CD4-positive, alpha-beta T cell treated with Interleukin-2 at 100 ng/mL for 4 hours (primary cell): ENCODE measurements around the gene HAUS6.
"Not testable (repeated sequence)": the region's sequence is repeated elsewhere in the genome, so short reads cannot be mapped to it uniquely, and the experiment has no call there.

Experiments
- DNase-seq: peaks from one replicate; pipeline ENCODE4 v3.0.0-alpha.2; 2020; ENCODE audit warnings: low spot score

HAUS6 gene, protein sequence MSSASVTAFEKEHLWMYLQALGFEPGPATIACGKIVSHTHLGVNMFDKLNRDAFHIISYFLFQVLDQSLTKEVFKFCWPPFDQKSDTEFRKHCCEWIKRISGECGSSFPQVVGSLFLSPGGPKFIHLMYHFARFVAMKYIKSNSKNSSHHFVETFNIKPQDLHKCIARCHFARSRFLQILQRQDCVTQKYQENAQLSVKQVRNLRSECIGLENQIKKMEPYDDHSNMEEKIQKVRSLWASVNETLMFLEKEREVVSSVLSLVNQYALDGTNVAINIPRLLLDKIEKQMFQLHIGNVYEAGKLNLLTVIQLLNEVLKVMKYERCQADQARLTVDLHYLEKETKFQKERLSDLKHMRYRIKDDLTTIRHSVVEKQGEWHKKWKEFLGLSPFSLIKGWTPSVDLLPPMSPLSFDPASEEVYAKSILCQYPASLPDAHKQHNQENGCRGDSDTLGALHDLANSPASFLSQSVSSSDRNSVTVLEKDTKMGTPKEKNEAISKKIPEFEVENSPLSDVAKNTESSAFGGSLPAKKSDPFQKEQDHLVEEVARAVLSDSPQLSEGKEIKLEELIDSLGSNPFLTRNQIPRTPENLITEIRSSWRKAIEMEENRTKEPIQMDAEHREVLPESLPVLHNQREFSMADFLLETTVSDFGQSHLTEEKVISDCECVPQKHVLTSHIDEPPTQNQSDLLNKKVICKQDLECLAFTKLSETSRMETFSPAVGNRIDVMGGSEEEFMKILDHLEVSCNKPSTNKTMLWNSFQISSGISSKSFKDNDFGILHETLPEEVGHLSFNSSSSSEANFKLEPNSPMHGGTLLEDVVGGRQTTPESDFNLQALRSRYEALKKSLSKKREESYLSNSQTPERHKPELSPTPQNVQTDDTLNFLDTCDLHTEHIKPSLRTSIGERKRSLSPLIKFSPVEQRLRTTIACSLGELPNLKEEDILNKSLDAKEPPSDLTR

DNA sequence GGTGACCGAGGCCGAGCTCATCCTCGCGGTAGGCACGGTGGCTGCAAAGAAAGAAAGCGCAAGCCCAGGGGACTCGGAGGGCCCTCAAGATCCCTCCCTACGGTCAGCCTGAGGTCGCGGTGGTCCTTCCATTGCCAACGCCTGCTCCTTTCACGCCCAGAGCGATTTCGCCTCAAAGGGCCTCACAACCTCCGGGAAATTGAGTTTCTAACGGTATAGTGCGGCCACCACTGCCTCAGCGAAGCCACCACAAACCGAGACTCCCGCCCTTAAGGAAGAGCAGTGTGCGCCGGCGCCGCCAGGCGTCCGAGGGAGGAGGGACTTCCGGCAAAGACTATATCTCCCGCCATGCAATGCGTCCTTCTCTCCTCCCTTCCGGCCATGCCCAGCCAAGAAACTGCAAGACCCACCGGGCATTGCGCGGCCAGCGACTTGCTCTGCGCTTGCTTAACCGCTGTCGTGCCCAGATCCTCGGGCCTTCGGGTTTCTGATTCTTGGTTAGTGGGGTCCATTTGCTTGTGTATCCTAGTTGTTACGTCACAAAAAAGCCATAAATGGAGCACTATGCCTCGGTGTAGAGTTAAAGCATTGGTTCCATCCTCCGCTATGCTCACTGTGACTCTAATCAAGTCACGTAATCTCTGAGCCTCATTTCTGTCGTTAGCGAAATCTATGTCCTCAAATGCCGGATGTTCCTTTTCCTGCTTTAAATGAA is at the start of gene HAUS6:
HAUS6 (minus strand) TSS at position 274 of the 715 bp plus-strand sequence; CDS start at position 21, 253 bp downstream.
- DNase-seq: peak; percentile 96

DNA sequence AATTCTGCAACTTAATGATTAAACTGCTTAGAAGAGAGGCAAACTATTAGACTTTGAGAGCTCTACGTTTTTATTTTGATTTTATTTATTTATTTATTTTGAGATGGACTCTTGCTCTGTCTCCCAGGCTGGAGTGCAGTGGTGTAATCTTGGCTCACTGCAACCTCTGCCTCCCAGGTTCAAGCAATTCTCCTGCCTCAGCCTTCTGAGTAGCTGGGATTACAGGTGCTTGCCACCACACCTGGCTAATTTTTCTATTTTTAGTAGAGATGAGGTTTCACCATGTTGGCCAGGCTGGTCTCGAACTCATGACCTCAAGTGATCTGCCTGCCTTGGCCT is 49.4 kb upstream of the HAUS6 start:
- DNase-seq: not testable (repeated sequence)

DNA sequence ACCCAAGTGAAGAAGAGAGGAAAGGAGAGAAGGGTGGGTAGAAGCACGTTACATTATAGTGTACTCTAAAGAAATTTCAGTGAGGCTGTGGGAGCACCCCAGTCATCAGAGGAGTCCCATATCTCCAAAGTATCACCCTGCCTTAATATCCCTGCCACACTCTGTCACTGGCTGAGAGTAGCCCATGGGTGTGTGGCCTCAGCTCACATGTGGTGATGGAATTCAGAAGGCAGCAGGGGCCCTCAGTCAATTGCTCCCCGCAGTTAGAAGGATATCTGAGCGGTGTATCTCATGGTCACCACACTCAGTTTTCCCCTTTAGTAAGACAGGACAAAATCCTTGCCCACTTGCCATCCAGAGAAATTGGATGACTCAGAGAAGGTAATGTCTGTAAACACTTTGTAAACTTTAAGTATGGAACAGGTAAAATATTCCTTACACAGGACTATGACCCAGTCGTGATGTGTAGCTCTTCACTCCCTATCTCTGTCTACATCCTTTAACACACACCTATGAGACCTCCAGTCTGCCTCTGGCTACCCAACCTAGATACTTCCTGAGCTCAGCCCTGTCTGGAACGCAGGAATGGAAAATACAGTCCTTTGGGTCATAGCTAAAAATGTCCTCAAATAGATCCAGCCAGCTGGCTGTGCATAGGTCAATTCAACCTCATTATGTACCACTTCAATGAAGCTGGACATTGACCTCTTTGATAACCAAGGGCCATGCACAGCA is 48.9 kb upstream of the HAUS6 start:
- no peak for DNase-seq

DNA sequence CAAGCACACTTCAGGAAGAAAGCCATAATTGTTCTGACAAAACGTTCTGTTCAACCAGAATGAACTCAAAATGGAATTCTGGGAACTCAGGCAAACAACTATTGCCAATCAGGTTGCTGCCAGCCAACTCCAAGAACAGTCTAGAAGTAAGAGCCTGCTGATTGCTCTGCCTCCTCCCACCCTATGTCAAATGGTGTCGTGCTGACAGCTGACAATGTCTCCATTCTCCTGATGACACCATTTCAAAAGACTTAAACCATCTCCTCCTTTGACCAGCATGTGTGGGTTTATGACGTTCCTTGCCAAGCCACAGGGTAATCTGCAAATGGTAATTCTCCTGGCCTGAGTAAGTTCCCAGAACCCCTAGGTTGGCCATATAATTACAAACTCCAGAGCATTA is 46.5 kb upstream of the HAUS6 start:
- no peak for DNase-seq

DNA sequence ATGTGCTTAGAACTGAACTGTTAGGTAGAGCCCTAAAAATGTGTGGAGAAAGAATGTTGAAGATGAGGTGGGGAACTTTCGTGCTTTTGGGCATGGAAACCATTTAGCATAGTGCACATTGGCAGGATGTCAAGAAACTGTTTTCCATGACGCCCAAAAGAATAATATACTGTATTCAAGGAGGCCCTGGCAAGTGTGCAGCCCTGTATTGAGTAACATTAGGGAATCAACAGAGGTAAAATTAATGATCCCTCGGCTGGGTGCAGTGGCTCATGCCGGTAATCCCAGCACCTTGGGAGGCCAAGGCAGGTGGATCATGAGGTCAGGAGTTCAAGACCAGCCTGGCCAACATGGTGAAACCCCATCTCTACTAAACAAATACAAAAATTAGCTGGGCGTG is 45.5 kb upstream of the HAUS6 start:
- no peak for DNase-seq

DNA sequence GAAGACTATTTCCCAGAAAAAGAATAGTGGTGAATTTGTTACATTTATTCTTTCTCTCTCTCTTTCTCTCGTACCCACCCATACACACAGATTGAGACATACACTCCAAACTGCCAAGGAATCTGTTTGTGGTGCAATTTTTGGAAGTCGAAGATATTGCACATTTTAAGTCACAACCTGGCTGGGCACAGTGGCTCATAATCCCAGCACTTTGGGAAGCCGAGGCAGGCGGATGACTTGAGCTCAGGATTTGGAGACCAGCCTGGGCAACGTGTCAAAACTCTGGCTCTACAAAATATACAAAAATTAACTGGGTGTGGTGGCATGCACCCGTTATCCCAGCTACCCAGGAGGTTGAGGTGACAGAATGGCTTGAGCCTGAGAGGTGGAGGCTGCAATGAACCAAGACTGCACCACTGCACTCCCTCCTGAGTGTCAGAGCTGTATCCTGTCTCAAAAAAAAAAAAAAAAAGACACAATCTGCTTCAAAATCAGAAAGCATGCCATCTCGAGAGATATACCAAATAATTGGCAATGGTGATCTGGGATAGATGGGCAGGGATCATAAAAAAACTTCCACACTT is 43.8 kb upstream of the HAUS6 start:
- DNase-seq: no peak

DNA sequence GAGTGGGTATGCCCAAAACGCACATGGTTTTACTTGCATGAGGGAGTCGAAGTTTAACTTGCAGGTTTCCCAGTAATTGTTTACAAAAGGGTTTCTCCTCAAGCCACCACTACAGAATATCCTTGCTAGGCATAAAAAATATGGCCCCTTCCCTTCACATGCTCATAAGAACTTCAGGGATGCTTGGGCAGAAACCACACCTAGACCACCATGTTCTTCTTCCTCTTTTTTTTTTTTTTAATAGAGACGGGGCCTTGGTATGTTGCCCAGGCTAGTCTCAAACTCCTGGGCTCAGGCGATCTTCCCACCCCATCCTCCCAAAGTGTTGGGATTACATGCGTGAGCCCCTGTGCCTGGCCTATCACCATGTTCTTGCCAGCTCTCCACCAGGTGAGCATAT is 43.2 kb upstream of the HAUS6 start:
- DNase-seq: no peak

DNA sequence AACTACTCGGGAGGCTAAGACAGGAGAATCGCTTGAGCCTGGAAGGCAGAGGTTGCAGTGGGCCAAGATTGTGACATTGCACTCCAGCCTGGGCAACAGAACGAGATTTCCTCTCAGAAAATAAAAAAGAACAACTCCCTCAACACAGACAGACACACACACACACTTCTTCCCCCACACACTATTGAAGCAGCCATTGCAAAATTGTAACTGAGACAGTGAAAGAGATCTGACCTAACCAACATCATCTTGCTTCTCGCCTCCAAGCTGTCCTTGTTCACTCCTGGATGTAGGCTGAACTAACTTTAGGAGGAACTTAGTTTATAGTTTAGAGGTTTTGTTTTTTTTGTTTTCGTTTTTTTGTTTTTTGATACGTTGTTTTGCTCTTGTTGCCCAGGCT is 37.6 kb upstream of the HAUS6 start:
- no peak for DNase-seq

DNA sequence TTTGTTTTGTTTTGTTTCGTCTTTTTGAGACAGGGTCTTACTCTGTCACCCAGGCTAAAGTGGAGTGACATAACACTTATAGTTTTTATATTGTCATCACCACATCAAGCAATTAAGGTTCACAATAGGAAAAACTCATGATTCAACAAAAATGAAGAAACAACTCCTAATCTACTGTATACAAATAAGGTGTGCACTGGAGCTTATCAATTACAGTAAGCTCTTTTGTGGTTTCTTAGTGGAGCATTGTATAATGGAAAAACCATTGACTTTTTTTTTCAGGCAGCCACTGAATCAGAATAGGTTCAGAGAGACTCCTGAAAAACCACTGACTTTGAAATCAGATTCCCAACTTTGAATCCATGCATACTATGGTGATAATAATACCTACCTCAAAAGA is 35.4 kb upstream of the HAUS6 start:
- DNase-seq: no peak

DNA sequence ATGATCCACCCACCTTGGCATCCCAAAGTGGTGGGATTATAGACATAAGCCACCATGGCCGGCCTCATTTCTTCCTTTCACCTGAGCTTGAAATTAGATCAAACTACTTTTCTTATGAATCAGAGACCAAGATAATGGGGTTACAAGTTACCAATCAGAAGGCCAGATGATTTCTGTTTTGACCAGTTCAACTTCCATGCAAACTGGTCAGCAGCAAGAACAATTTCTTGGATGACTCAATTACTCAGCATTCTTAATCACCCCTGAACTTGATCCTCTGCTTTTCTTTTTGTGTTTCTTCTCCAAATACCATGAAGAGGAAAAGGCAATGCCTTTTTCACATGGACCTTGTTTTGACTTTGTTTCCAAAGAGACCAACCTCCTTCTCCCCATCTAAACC is 34.6 kb upstream of the HAUS6 start:
- no peak for DNase-seq

DNA sequence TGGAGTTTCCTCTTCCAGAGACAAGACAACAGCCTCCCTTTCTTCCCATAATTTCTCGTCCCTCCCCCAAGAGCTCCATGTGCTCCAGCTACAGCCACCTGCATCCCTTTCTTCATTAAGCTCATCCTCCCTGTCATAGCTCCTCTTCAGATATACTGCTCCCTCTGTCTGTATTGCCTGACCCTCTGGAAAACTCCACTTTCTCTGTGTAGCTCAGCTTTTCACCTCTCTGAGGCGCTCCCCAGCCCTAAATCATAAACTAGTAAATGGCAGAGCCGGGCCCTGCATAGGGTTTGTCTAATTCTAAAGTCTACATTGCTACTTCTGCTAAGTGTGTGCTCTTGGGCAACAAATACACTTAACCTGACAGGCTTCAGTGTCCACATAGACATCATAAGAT is 33.4 kb upstream of the HAUS6 start:
- DNase-seq: no peak

DNA sequence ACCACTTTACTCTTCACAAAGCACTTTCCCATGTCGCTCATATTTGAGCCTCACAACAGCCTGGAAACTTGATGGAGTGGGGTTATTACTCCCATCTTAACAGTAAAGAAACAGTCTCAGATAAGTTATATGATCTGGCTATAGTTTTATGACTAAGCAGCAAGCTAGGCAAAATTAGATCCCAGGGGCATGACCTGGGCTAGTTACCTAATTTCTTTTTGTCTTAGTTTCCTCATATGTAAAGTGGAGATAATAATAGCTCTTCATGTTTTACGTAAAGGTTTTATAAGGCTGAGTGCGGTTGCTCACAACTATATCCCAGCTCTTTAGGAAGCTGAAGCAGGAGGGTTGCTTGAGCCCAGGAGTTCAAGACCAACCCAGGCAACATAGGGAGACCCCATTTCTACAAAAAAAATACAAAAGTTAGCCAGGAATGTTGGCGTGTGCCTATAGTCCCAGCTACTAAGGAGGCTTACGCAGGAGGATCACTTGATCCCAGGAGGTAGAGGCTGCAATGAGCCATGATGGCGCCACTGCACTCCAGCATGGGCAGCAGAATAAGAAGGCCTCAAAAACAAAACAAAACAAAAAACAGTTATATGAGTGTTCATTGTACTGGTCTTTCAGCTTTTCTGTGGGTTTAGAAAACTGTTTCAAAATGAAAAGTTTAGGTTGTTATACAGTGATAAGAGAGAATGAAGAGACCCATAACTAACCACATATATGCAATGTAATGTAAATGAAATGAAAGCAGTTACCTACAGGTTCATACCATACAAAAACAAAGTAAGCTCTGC is 31.0 kb upstream of the HAUS6 start:
- no peak for DNase-seq

DNA sequence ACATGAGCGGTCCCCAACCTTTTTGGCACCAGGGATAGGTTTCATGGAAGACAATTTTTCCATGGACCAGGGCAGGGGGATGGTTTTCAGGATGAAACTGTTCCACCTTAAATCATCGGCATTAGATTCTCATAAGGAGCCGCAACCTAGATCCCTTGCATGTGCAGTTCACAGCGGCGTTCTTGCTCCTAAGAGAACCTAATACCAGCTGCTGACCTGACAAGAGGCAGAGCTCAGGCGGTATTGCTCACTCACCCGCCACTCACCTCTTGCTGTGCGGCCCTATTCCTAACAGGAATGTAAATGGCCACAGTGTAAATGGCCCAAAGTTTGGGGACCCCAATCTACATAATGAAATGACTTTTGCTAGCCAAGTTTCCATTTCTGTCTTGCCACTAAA is 27.7 kb upstream of the HAUS6 start:
- no peak for DNase-seq

DNA sequence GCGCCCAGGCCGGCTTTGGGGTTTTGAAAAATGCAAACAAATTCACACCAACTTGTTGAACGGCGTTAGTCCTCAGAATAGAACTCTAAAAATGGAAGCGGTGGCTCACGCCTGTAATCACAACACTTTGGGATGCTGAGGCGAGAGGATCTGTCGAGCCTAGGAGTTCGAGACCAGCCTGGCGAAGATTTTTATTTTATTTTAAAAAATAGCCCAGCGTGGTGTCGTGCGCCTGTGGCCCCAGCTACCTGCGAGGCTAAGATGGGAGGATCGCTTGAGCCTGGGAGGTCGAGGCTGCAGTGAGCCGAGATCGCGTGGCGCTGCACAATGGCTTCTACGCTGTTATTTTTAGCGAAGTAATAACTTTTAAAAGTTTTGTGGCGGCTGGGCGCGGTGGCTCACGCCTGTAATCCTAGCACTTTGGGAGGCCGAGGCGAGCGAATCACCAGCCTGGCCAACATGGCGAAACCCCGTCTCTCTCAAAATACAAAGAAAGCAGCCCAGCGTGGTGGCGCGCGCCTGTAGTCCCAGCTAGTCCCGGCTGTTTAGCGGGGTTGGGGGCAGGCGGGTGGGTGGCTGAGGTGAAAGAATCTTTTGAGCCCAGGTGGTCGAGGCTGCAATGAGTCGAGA is 25.3 kb upstream of the HAUS6 start:
- DNase-seq: peak; percentile 35

DNA sequence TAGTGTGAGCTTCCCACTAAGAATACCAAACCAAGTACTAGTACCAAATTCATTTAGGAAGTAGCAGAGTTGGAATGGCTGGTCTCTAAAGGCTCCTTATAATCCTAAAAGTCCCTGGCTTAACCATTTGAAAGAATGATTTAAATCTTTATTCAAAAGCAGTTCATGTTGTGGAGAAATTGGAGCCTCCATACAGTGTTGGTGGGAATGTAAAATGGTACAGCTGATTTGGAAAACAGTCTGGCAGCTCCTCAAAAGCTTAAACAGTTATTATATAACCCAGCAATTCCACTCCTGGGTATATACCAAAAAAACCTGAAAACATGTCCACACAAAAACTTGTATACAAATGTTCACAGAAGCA is 21.7 kb upstream of the HAUS6 start:
- no peak for DNase-seq

DNA sequence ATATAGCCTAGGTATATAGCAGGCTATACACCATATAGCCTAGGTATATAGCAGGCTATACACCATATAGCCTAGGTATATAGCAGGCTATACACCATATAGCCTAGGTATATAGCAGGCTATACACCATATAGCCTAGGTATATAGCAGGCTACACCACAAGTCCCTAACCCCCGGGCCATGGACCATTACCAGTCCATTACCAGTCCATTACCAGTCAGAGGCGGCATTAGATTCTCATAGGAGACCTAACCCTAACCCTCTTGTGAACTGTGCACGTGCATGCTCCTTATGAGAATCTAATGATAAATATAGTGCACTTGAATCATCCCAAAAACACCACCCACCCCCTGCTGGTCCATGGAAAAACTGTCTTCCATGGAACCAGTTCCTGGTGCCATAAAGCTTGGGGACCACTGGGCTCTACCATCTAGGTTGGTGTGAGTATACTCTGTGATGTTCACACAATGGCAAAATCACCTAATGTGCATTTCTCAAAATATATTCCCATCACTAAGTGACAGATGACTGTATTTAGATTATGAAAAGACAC is 19.9 kb upstream of the HAUS6 start:
- DNase-seq: no peak

DNA sequence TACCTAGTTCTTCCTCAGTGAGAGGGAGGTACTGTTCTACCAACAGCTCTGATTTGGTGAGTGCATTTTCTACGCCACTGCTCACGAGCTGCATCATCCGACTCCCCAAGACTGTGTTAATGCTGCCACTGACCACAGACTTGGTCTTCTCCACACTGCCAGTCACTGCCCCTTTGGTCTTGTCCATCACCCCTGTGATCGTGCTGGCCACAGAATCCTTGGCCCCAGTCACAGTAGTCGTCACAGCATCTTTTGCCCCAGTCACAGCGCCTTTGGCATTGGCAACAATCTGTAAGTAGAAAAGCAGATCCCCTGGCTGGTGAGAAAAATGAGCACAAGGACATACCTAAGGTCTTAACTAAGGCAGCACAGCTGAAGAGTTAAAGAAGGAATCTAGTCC is 18.2 kb upstream of the HAUS6 start:
- DNase-seq: no peak

DNA sequence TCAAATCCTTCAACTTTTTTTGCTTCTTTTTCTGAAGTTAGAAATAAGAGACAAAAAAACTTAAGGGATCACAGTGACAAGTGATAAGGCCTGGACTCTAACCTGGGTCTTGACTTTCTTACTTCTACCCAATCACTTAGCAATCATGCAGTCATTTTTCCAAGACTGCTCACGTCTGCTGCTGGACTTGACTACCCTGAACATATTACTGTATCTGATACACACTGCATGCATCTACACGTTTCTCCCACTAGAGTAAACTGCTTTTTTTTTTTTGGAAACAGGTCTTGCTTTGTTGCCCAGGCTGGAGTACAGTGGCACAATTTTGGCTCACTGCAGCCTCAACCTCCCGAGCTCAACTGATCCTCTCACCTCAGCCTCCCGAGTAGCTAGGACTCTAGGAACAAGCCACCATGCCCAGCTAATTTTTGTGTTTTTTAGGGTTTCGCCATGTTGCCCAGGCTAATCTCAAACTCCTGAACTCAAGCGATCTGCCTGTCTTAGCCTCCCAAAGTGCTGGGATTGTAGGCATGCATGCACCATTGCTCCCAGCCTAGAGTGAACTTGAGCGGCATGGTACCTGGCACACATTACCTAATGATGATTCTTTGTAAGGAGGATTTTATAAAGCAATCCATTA is 17.2 kb upstream of the HAUS6 start:
- no peak for DNase-seq

DNA sequence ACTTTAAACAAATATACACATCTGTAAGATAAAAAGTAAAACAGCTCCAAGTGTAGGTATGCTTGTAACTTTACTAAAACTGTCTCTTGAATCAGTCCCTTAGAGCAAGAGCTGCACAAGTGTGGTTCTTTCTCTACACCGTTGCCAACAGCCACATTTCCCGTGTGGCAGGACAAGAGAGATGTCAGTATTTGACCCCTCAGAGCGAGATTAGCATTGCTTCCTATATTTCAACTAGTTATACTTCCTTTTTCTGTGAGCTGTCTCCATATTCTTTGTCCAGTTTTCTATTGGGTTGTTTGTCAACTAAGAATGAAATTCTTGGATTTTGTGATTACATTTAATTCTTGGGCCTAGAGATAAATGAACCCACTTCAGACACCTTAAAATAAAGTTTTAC is 16.5 kb upstream of the HAUS6 start:
- DNase-seq: no peak
